ENCODE data around the gene SPTBN1.

Gene SPTBN1

DNA sequence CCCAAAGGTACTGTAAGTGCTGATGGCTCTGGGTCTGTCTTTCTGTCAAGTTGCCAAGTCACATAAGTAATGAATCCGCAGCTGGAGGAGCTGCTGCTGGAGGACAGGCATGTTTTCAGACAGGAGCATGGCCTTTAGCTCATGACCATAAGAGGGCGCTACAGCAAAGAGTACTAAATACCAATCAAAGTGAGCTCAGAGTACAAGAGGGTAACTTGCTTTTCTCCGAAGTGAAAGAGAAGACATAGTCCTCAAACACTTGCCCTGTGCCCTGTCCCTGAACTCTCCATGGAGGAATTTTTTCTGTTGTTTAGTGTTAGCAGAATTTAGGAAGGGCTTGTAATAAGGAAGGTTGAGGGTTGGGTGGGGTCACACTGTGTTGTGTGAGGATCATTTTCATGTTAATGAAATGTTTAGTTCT lies 209.3 kb downstream of the SPTBN1 start:
- Histone ChIP-seq H3K4me1 (ENCODE audit: control insufficient read depth in 1 of 2, insufficient read depth in 2 of 2, low read length in 2 of 2) (peaks cover 41 to 46% of the 10 kb centered on the region in 2 donors), H3K9me3 (ENCODE audit: control insufficient read depth in 1 of 2, low read length in 2 of 2) (no peaks in the 10 kb centered on the region), H3K36me3 (ENCODE audit: control insufficient read depth in 1 of 2, insufficient read depth in 2 of 2, low read length in 2 of 2) (peaks cover 61 to 77% of the 10 kb centered on the region in 2 donors), H3K4me3 (ENCODE audit: low read depth in 1 of 2, low read length in 2 of 2) (no peak overlapping the region), H3K27ac (ENCODE audit: low read length) (peak overlapping the region; percentile 83), H3K27me3 (ENCODE audit: low read depth, low read length) (no peaks in the 10 kb centered on the region)

DNA sequence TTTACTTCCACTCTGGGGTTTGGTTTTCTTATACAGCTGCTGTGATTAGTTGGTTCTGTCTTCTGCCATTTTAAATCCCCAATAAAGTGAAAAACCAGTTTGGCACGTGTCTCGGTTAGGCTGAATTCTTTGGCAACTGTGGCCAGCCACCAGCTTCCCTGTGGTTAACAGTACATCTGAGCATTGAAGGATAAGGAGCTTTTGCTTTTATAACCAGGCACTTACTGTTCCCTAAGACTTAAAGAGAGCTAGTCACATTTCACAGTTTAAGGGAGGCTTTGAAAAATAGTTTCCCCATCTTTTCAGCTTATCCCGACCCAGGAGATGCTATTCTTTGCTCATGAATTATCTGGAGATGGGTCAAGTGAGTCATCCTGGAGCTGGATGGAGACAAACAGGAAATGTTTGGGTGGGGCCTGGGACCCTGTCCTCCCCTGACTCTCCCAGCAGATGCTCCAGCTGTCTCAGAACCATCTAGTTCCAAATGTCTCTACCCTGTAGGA lies 210.1 kb downstream of the SPTBN1 start:
- Histone ChIP-seq H3K4me3 (ENCODE audit: low read depth in 1 of 2, low read length in 2 of 2) (peak overlapping the region in 1 of 2 donors; percentile 27), H3K27ac (ENCODE audit: low read length) (peak overlapping the region; percentile 83), H3K36me3 (ENCODE audit: control insufficient read depth in 1 of 2, insufficient read depth in 2 of 2, low read length in 2 of 2) (peaks cover 58 to 72% of the 10 kb centered on the region in 2 donors), H3K9me3 (ENCODE audit: control insufficient read depth in 1 of 2, low read length in 2 of 2) (no peaks in the 10 kb centered on the region), H3K4me1 (ENCODE audit: control insufficient read depth in 1 of 2, insufficient read depth in 2 of 2, low read length in 2 of 2) (peaks cover 41 to 46% of the 10 kb centered on the region in 2 donors), H3K27me3 (ENCODE audit: low read depth, low read length) (no peaks in the 10 kb centered on the region)

DNA sequence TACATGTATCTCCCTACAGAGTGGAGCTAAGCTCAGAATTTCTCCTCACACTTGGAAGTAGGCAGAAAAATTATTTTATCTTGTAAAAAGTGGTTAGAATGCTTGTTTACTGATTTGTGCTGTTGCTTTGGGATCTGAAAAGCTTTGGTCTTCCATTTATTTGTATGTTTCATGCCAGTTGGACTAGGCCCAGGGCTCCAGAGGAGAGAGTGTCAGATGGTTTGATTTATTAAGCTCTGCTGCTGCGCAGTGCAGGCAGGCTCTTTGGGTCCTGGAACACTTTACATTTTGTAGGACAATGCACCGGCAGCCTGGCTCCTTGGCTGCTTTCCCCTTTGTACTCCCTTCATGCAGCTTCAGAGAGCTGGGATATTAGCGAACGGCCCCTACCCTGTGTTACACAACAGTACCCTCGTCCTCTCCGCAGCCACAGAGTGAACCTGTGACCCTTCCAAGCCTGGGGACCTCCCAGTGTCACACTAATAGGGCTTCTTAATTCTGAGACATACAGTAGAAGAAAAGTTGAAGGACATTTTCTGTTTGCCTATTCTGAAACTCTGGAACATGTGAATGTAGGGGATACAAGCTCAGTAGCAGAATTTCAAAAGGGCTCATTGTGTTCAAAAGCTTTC lies 210.6 kb downstream of the SPTBN1 start:
- peak overlapping the region in 1 of 2 donors; percentile 27 for H3K4me3 ChIP-seq (ENCODE audit: low read depth in 1 of 2, low read length in 2 of 2)
- H3K4me1 ChIP-seq (ENCODE audit: control insufficient read depth in 1 of 2, insufficient read depth in 2 of 2, low read length in 2 of 2): peaks cover 41 to 46% of the 10 kb centered on the region in 2 donors
- H3K36me3 ChIP-seq (ENCODE audit: control insufficient read depth in 1 of 2, insufficient read depth in 2 of 2, low read length in 2 of 2): peaks cover 54 to 66% of the 10 kb centered on the region in 2 donors
- no peaks in the 10 kb centered on the region for H3K9me3 ChIP-seq (ENCODE audit: control insufficient read depth in 1 of 2, low read length in 2 of 2)
- H3K27ac ChIP-seq (ENCODE audit: low read length): peak overlapping the region; percentile 83
- H3K27me3 ChIP-seq (ENCODE audit: low read depth, low read length): no peaks in the 10 kb centered on the region

DNA sequence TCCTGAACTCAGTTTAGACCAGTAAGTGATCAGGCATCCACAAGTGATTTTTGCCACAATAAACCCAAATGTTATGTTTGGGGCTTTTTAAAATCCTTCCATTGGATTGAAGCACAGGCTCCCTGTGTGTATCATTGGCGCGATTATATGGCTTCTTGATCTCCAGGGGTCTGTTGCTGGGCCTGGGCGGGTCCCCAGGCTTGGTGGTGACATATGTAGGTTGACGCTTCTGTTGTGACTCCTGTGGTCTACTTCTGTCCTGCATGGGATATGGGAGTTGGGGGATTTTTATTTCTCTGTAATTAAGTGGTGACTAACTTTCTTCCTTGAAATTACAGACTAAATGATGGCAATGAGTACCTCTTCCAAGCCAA lies 211.1 kb downstream of the SPTBN1 start:
- no peaks in the 10 kb centered on the region for H3K9me3 ChIP-seq (ENCODE audit: control insufficient read depth in 1 of 2, low read length in 2 of 2)
- H3K4me1 ChIP-seq (ENCODE audit: control insufficient read depth in 1 of 2, insufficient read depth in 2 of 2, low read length in 2 of 2): peaks cover 41 to 46% of the 10 kb centered on the region in 2 donors
- no peak overlapping the region for H3K4me3 ChIP-seq (ENCODE audit: low read depth in 1 of 2, low read length in 2 of 2)
- H3K27ac ChIP-seq (ENCODE audit: low read length): peak overlapping the region; percentile 83
- peaks cover 50 to 61% of the 10 kb centered on the region in 2 donors for H3K36me3 ChIP-seq (ENCODE audit: control insufficient read depth in 1 of 2, insufficient read depth in 2 of 2, low read length in 2 of 2)
- no peaks in the 10 kb centered on the region for H3K27me3 ChIP-seq (ENCODE audit: low read depth, low read length)

DNA sequence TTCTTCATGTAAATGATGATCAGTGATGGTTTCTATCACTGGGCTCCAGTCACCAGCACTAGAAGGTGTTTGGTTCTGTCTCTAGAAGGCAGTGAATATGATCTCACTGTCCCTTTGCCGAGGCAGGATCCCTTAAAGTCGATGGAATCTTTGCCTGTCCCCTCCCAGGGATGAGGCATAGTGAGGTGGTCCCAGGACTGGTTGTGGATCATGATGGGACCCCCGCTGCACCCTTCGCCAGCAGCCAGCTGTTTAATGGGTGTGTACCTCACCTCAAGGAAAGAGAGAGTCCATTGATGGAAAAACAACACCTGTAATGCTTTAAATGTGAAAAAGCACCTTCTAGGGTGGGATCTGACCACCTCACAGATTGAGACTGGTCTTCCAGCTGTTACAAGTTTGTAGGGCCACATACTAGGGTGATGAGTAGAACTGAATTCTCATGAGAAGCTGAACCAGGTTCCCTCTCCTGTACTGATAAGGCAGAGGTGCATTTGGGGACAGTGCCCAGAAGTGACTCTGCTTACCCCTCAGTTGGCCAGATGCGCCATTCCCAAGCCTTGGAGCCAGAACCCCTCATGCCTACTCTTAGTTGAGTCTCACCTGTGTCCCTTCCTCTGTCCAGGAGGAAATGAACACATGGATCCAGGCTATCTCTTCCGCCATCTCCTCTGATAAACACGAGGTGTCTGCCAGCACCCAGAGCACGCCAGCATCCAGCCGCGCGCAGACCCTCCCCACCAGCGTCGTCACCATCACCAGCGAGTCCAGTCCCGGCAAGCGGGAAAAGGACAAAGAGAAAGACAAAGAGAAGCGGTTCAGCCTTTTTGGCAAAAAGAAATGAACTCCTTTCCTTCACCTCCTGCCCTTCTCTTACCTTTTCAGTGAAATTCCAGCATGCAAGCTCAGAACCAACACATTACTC lies 211.9 kb downstream of the SPTBN1 start:
- H3K36me3 ChIP-seq (ENCODE audit: control insufficient read depth in 1 of 2, insufficient read depth in 2 of 2, low read length in 2 of 2): peaks cover 44 to 54% of the 10 kb centered on the region in 2 donors

DNA sequence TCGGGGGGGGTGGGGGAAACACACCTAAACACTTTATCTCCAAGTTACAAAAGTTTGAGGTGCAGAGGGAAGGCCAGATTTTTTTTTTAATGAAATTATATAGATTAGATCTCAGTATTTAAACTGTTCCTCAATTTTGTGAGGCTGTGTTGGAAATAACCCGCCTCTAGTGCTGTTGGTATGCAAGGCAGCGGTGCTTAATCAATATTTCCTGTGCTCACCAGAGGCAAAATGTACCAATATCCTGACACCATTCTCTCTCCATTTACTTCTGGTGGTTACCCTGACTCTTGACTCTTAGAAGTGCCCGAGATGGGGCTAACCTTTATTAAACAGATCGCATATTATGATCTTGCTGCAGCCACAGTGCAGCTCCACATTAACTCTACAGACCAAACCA lies 212.6 kb downstream of the SPTBN1 start:
- no peaks in the 10 kb centered on the region for H3K9me3 ChIP-seq (ENCODE audit: control insufficient read depth in 1 of 2, low read length in 2 of 2)
- no peak overlapping the region for H3K27ac ChIP-seq (ENCODE audit: low read length)
- H3K36me3 ChIP-seq (ENCODE audit: control insufficient read depth in 1 of 2, insufficient read depth in 2 of 2, low read length in 2 of 2): peaks cover 36 to 49% of the 10 kb centered on the region in 2 donors
- H3K27me3 ChIP-seq (ENCODE audit: low read depth, low read length): no peaks in the 10 kb centered on the region
- no peak overlapping the region for H3K4me3 ChIP-seq (ENCODE audit: low read depth in 1 of 2, low read length in 2 of 2)
- H3K4me1 ChIP-seq (ENCODE audit: control insufficient read depth in 1 of 2, insufficient read depth in 2 of 2, low read length in 2 of 2): peaks cover 41 to 46% of the 10 kb centered on the region in 2 donors

More for the DNA sequence above, 211.9 kb downstream of the SPTBN1 start:
- H3K9me3 ChIP-seq (ENCODE audit: control insufficient read depth in 1 of 2, low read length in 2 of 2): no peaks in the 10 kb centered on the region
- H3K4me1 ChIP-seq (ENCODE audit: control insufficient read depth in 1 of 2, insufficient read depth in 2 of 2, low read length in 2 of 2): peaks cover 41 to 46% of the 10 kb centered on the region in 2 donors
- no peak overlapping the region for H3K4me3 ChIP-seq (ENCODE audit: low read depth in 1 of 2, low read length in 2 of 2)
- peak overlapping the region; percentile 83 for H3K27ac ChIP-seq (ENCODE audit: low read length)
- H3K27me3 ChIP-seq (ENCODE audit: low read depth, low read length): no peaks in the 10 kb centered on the region

DNA sequence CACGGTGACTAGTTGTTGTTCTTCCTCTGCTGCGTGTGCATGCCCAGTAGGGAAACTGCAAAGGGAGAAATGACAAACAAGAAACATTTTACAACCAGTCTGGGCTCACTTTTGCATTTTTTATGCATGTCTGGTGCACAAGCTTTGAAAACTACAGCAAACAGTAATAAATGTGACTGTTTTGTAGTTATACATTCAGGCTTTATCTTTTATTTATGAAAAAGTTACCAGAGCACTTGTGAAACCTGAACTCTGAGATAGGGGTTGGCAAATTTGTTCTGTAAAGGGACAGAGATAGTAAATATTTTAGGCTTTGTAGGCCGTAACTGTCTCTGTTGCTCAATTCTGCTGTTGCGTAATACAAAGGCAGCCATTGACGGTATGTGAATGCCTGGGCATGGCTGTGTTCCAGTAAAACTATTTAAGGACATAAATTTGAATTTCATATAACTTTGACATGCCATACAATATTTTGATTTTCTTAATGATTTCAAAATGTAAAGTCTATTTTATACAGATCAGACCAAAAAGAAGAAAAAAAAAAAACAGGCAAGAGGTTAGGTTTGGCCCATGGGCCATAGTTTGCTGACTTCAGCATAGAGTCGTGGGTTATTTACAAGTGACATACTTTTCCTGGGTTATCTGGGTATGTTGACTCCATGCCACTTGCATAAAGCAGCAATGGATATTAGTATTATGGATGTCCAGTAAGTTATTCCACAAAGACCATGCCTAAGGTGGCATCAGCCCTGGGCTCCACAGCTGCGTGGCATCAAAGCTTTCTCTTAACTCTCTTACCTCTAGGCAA lies 213.8 kb downstream of the SPTBN1 start:
- H3K9me3 ChIP-seq (ENCODE audit: control insufficient read depth in 1 of 2, low read length in 2 of 2): no peaks in the 10 kb centered on the region
- no peaks in the 10 kb centered on the region for H3K27me3 ChIP-seq (ENCODE audit: low read depth, low read length)
- H3K27ac ChIP-seq (ENCODE audit: low read length): peak overlapping the region; percentile 34
- H3K4me3 ChIP-seq (ENCODE audit: low read depth in 1 of 2, low read length in 2 of 2): no peak overlapping the region
- peaks cover 41 to 45% of the 10 kb centered on the region in 2 donors for H3K4me1 ChIP-seq (ENCODE audit: control insufficient read depth in 1 of 2, insufficient read depth in 2 of 2, low read length in 2 of 2)
- H3K36me3 ChIP-seq (ENCODE audit: control insufficient read depth in 1 of 2, insufficient read depth in 2 of 2, low read length in 2 of 2): peaks cover 30 to 37% of the 10 kb centered on the region in 2 donors

DNA sequence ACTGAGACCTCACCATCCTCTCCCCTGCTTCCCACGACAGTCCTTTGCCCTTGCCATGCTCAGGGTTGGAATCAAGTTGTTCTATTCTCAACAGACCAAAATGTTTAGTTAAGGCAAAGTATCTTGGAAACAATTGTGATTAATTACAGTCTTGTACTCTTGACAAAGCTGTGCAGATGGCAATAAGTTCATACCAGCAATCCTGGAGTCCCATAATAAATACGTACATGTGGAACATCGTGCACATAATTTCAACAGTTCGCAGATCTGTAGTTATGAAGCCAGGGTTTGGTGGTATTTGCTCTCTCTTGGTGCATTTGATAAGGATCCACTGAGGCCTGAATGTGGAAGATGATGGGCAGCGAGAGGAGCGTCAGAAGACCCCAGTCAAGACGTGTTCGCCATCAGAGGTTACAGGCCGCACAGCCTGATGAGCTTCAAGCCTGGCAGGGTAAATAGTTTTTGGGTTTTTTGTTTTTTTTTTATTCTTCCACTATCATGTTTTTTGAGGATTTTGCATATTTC lies 214.4 kb downstream of the SPTBN1 start:
- H3K4me1 ChIP-seq (ENCODE audit: control insufficient read depth in 1 of 2, insufficient read depth in 2 of 2, low read length in 2 of 2): peaks cover 34 to 38% of the 10 kb centered on the region in 2 donors
- H3K36me3 ChIP-seq (ENCODE audit: control insufficient read depth in 1 of 2, insufficient read depth in 2 of 2, low read length in 2 of 2): peaks cover 30 to 32% of the 10 kb centered on the region in 2 donors
- peak overlapping the region; percentile 34 for H3K27ac ChIP-seq (ENCODE audit: low read length)

DNA sequence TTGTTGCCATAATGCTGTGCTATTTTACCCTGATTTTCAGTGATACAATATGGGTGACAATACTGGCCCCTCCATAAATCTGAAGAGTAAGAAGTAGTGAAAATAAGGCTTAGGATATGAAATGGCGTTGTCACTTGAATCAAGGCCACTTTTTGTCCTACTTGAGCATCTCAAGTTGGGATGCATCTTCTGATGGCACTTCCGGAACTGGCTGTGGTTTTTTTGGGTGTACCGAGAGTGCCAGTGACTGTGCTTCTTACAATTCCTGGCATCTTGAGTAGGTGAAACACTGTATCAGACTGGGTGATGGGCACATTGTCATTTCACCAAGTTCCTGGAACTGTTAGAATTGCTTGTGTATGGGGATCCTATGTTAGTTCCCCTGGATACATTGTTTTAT lies 214.9 kb downstream of the SPTBN1 start:
- Histone ChIP-seq H3K36me3 (ENCODE audit: control insufficient read depth in 1 of 2, insufficient read depth in 2 of 2, low read length in 2 of 2) (peaks cover 30% of the 10 kb centered on the region in 2 donors), H3K27me3 (ENCODE audit: low read depth, low read length) (no peaks in the 10 kb centered on the region), H3K4me3 (ENCODE audit: low read depth in 1 of 2, low read length in 2 of 2) (no peak overlapping the region), H3K27ac (ENCODE audit: low read length) (no peak overlapping the region), H3K9me3 (ENCODE audit: control insufficient read depth in 1 of 2, low read length in 2 of 2) (no peaks in the 10 kb centered on the region), H3K4me1 (ENCODE audit: control insufficient read depth in 1 of 2, insufficient read depth in 2 of 2, low read length in 2 of 2) (peaks cover 29 to 33% of the 10 kb centered on the region in 2 donors)

More for the DNA sequence above, 214.4 kb downstream of the SPTBN1 start:
- Histone ChIP-seq H3K9me3 (ENCODE audit: control insufficient read depth in 1 of 2, low read length in 2 of 2) (no peaks in the 10 kb centered on the region), H3K27me3 (ENCODE audit: low read depth, low read length) (no peaks in the 10 kb centered on the region), H3K4me3 (ENCODE audit: low read depth in 1 of 2, low read length in 2 of 2) (no peak overlapping the region)

DNA sequence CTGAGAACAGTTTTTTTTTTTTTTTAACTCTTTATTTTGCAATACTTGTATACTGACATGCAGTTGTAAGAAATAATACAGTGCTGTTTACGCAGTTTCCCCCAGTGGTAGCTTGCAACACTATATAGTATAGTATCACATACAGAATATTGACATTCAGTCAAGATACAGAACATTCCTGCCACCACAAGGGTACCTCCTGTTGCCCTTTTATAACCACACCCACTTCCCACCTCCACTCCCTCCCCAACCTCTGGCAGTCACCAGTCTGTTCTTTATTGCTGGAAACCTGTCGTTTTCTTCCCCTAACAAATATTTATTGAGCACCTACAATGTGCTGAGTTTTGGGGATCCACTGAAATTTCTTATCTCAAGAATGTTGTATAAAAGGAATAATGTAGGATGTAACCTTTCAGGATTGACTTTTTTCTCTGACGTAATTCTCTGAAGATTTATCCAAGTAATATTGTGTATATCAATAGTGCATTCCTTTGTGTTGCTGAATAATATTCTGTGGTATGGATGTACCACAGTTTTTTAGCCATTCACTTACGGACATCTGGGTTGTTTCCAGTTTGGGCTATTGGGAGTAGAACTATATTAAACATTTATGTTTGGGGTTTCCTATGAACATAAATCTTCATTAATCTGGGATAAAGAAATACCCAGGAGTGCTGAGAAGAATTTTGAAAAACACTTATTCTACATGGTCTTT lies 215.9 kb downstream of the SPTBN1 start:
- H3K9me3 ChIP-seq (ENCODE audit: control insufficient read depth in 1 of 2, low read length in 2 of 2): no peaks in the 10 kb centered on the region
- H3K27me3 ChIP-seq (ENCODE audit: low read depth, low read length): no peaks in the 10 kb centered on the region
- H3K36me3 ChIP-seq (ENCODE audit: control insufficient read depth in 1 of 2, insufficient read depth in 2 of 2, low read length in 2 of 2): peaks cover 26 to 30% of the 10 kb centered on the region in 2 donors
- no peak overlapping the region for H3K27ac ChIP-seq (ENCODE audit: low read length)
- peaks cover 21 to 23% of the 10 kb centered on the region in 2 donors for H3K4me1 ChIP-seq (ENCODE audit: control insufficient read depth in 1 of 2, insufficient read depth in 2 of 2, low read length in 2 of 2)
- H3K4me3 ChIP-seq (ENCODE audit: low read depth in 1 of 2, low read length in 2 of 2): no peak overlapping the region

All from muscle layer of duodenum (tissue), 2 donors.